HCT116 (cell line): Measurements from ENCODE around the gene FHIT. TPM values are rescaled to one million over a fixed set of nuclear protein-coding genes. Genes with fewer than 3 reads are reported as not detected.

Source experiments
- ATAC-seq: fragments of 200-7000 bp; cut with Tn5 transposase; 2 replicates; pipeline ENCODE4 v1.9.1; 2020; ENCODE audit warnings: mild to moderate bottlenecking, moderate library complexity
- BruUV-seq: library from RNA; stranded (reverse); fragments of 400-500 nt; replicated peaks from 2 replicates; lab custom pipeline; 2021; lab: Mats Ljungman, UMichigan
- CTCF ChIA-PET: fragments of 300-600 bp; sonication (Branson Sonifier 250); formaldehyde crosslinking; loops from one replicate; lab custom pipeline; 2021; ENCODE audit warnings: antibody characterized with exemption; lab: Charles Lee
- POLR2A ChIA-PET: fragments of 300-600, 350-600 bp; sonication (Branson Sonifier 250); formaldehyde crosslinking; loops from one replicate; lab custom pipeline; 2021; ENCODE audit warnings: antibody characterized with exemption; lab: Charles Lee
- RAD21 ChIA-PET, 2 experiments: fragments of 300-600 bp; sonication (Branson Sonifier 250); formaldehyde crosslinking; loops; one replicate each; lab custom pipeline; 2023; ENCODE audit warnings: low total read pairs in 2 of 2; ENCODE audit not compliant: uncharacterized antibody in 2 of 2, unreplicated experiment in 2 of 2, low non-redundant PET in 1 of 2; lab: Charles Lee
- DNase-seq: peaks from one replicate; pipeline ENCODE4 v3.0.0-alpha.2; 2010; ENCODE audit warnings: low read depth, low spot score
- H2AFZ ChIP-seq: fragments of 200-600 bp; shearing (Covaris generic), sonication (generic); 2 replicates; pipeline ENCODE4 v1.6.1; 2017; ENCODE audit warnings: low read depth, mixed run types, mixed read lengths, antibody characterized with exemption, low read length; ENCODE audit not compliant: poor library complexity, severe bottlenecking
- H3K27ac ChIP-seq: 2 replicates; pipeline ENCODE4 v1.5.1; 2012; ENCODE audit warnings: low read depth, low read length
- H3K27me3 ChIP-seq: fragments of 200-600 bp; sonication (generic); 2 replicates; pipeline ENCODE4 v1.6.1; 2016; ENCODE audit warnings: mixed run types, low read length, mixed read lengths; ENCODE audit not compliant: insufficient read depth
- H3K36me3 ChIP-seq, 2 experiments: fragments of 200-500 bp in 1 of 2; fragments of 200-600 bp in 1 of 2; sonication (Bioruptor generic) in 1 of 2; sonication (generic) in 1 of 2; 2 replicates each; pipeline versions ENCODE4 v1.5.1 to v1.6.1; 2014 to 2016; ENCODE audit warnings: low read length in 2 of 2, inconsistent platforms in 1 of 2, mixed read lengths in 1 of 2, mixed run types in 1 of 2; ENCODE audit not compliant: insufficient read depth in 2 of 2, control insufficient read depth in 1 of 2
- H3K4me1 ChIP-seq, 2 experiments: fragments of 200-600 bp in 1 of 2; sonication (generic) in 1 of 2; 2 replicates each; pipeline versions ENCODE4 v1.5.1 to v1.6.1; 2012 to 2017; ENCODE audit warnings: low read length in 2 of 2, inconsistent platforms in 1 of 2, mild to moderate bottlenecking in 1 of 2, mixed read lengths in 1 of 2, mixed run types in 1 of 2, moderate library complexity in 1 of 2; ENCODE audit not compliant: insufficient read depth in 2 of 2, control insufficient read depth in 1 of 2
- H3K4me2 ChIP-seq: fragments of 200-600 bp; sonication (generic); 2 replicates; pipeline ENCODE4 v1.6.1; 2017; ENCODE audit warnings: mixed run types, low read length, mixed read lengths
- H3K4me3 ChIP-seq, 2 experiments: fragments of 200-600 bp in 1 of 2; sonication (generic) in 1 of 2; replicated peaks in 1 of 2; 2 replicates each; pipeline ENCODE4 v1.5.1; 2011 to 2016; ENCODE audit warnings: low read length in 2 of 2, control low read depth in 1 of 2, low read depth in 1 of 2, mild to moderate bottlenecking in 1 of 2, mixed read lengths in 1 of 2, mixed run types in 1 of 2
- H3K79me2 ChIP-seq: fragments of 200-600 bp; sonication (generic); 2 replicates; pipeline ENCODE4 v1.6.1; 2017; ENCODE audit warnings: mild to moderate bottlenecking, mixed run types, low read length, moderate library complexity, mixed read lengths; ENCODE audit not compliant: insufficient read depth
- H3K9ac ChIP-seq: fragments of 200-600 bp; sonication (generic); 2 replicates; pipeline ENCODE4 v1.6.1; 2016; ENCODE audit warnings: low read length, mixed read lengths
- H3K9me2 ChIP-seq: fragments of 200-600 bp; sonication (generic), shearing (Covaris generic); 2 replicates; pipeline ENCODE4 v1.6.1; 2017; ENCODE audit warnings: mixed run types, mild to moderate bottlenecking, moderate library complexity; ENCODE audit not compliant: insufficient read depth
- H3K9me3 ChIP-seq, 2 experiments: fragments of 200-500 bp in 1 of 2; fragments of 200-600 bp in 1 of 2; sonication (Bioruptor generic) in 1 of 2; sonication (generic) in 1 of 2; 2 replicates each; pipeline ENCODE4 v1.6.1; 2014 to 2017; ENCODE audit warnings: low read length in 2 of 2, mixed read lengths in 2 of 2, inconsistent platforms in 1 of 2, low read depth in 1 of 2, mild to moderate bottlenecking in 1 of 2, mixed run types in 1 of 2, moderate library complexity in 1 of 2; ENCODE audit not compliant: control insufficient read depth in 1 of 2, insufficient read depth in 1 of 2
- H4K20me1 ChIP-seq: fragments of 200-600 bp; sonication (generic), shearing (Covaris generic); 2 replicates; pipeline ENCODE4 v1.6.1; 2017; ENCODE audit warnings: mixed run types, mild to moderate bottlenecking, moderate library complexity; ENCODE audit not compliant: insufficient read depth
- ATF3 ChIP-seq: IDR thresholded peaks from 2 replicates; pipeline ENCODE4 v1.6.1; 2012
- CBX3 ChIP-seq: IDR thresholded peaks from 2 replicates; pipeline ENCODE4 v1.6.1; 2012; ENCODE audit warnings: low read depth
- CTCF ChIP-seq, 3 experiments: fragments of 200-600 bp in 1 of 3; sonication (generic) in 1 of 3; IDR thresholded peaks in 2 of 3; conservative IDR thresholded peaks in 1 of 3; 2 replicates each; pipeline ENCODE4 v1.5.1; 2012 to 2017; ENCODE audit warnings: low read depth in 2 of 3, low read length in 2 of 3, antibody characterized with exemption in 1 of 3, borderline replicate concordance in 1 of 3, control low read depth in 1 of 3, mild to moderate bottlenecking in 1 of 3, mixed read lengths in 1 of 3, mixed run types in 1 of 3, moderate library complexity in 1 of 3; ENCODE audit not compliant: insufficient read depth in 1 of 3
- EGR1 ChIP-seq: IDR thresholded peaks from 2 replicates; pipeline ENCODE4 v1.6.1; 2012; ENCODE audit warnings: low read depth
- ELF1 ChIP-seq: IDR thresholded peaks from 2 replicates; pipeline ENCODE4 v1.6.1; 2012; ENCODE audit warnings: low read depth, borderline replicate concordance
- EZH2 ChIP-seq: fragments of 200-600 bp; sonication (generic); IDR thresholded peaks from 2 replicates; pipeline ENCODE4 v1.6.1; 2017; ENCODE audit warnings: antibody characterized with exemption, mixed run types
- EZH2phosphoT487 ChIP-seq: fragments of 200-600 bp; IDR thresholded peaks from 2 replicates; pipeline ENCODE4 v1.6.1; 2018; ENCODE audit warnings: antibody characterized with exemption, borderline replicate concordance
- JUND ChIP-seq: IDR thresholded peaks from 2 replicates; pipeline ENCODE4 v1.6.1; 2012
- MAX ChIP-seq: IDR thresholded peaks from 2 replicates; pipeline ENCODE4 v1.6.1; 2012
- POLR2AphosphoS5 ChIP-seq: IDR thresholded peaks from 2 replicates; pipeline ENCODE4 v1.6.1; 2011; ENCODE audit warnings: mild to moderate bottlenecking, low read depth, low read length, moderate library complexity
- RAD21 ChIP-seq: IDR thresholded peaks from 2 replicates; pipeline ENCODE4 v1.6.1; 2012; ENCODE audit warnings: low read depth, mild to moderate bottlenecking
- REST ChIP-seq: IDR thresholded peaks from 2 replicates; pipeline ENCODE4 v1.6.1; 2012; ENCODE audit warnings: low read depth
- SP1 ChIP-seq: IDR thresholded peaks from 2 replicates; pipeline ENCODE4 v1.6.1; 2012; ENCODE audit warnings: low read depth
- SRF ChIP-seq: IDR thresholded peaks from 2 replicates; pipeline ENCODE4 v1.6.1; 2012; ENCODE audit warnings: low read depth
- TCF7L2 ChIP-seq: IDR thresholded peaks from 2 replicates; pipeline ENCODE4 v1.7.0; 2011; ENCODE audit warnings: borderline replicate concordance, inconsistent platforms; ENCODE audit not compliant: insufficient read depth, insufficient read length; ENCODE audit errors: extremely low read depth
- ZBTB33 ChIP-seq: IDR thresholded peaks from 2 replicates; pipeline ENCODE4 v1.6.1; 2011; ENCODE audit warnings: mild to moderate bottlenecking, low read length, moderate library complexity; ENCODE audit not compliant: insufficient replicate concordance; ENCODE audit errors: extremely low read depth
- ZNF274 ChIP-seq: fragments of 200-500 bp; sonication (Bioruptor generic); IDR thresholded peaks from 2 replicates; pipeline ENCODE4 v1.6.1; 2014; ENCODE audit warnings: mild to moderate bottlenecking, low read depth, low read length, inconsistent platforms
- intact Hi-C: fragments of 100-400 bp; cut with micrococcal nuclease; formaldehyde crosslinking; loops from 2 replicates; pipeline ENCODE4 v1.10.0; 2022
- total RNA-seq: library from RNA; stranded (reverse); gene quantifications from one replicate; pipeline ENCODE4 v1.2.1, GENCODE V29; 2021; ENCODE audit not compliant: unreplicated experiment

The FHIT gene
- total RNA-seq, 1 experiment from 2014 or later = 20.1 TPM

GRCh38 chr3:59878038-59878427, 1373.2 kb downstream of the FHIT start:
- no TSS peak for BruUV-seq
- Histone ChIP-seq H3K36me3 (no peaks in the 10 kb centered on the region), H3K4me1 (no peaks in the 10 kb centered on the region), H2AFZ (no peak overlapping the region), H3K9me2 (no peaks in the 10 kb centered on the region), H3K4me2 (no peak overlapping the region), H3K4me3 (no peak overlapping the region), H3K27ac (no peak overlapping the region), H4K20me1 (no peaks in the 10 kb centered on the region), H3K79me2 (no peaks in the 10 kb centered on the region), H3K9ac (no peak overlapping the region), H3K9me3 (no peaks in the 10 kb centered on the region), H3K27me3 (peaks cover 32% of the 10 kb centered on the region)
- ATAC-seq (no peak), DNase-seq (no peak)
- intact Hi-C loops = no loop called here
- TF ChIP-seq EZH2phosphoT487 (no peak), SRF (no peak), JUND (no peak), RAD21 (no peak), ATF3 (no peak), SP1 (no peak), CBX3 (no peak), EZH2 (no peak), EGR1 (no peak), ZNF274 (no peak), CTCF (IDR thresholded peaks at IDR 0.05 in 2 of 3, conservative IDR thresholded peaks at IDR 0.05 in 1 of 3; ENCODE audit: borderline replicate concordance in 1 of 3, insufficient read depth in 1 of 3, low read depth in 2 of 3, low read length in 2 of 3) (no peak), MAX (no peak), REST (no peak), ZBTB33 (no peak), TCF7L2 (no peak), POLR2AphosphoS5 (no peak), ELF1 (no peak)
- RAD21 ChIA-PET = no interaction called here
- POLR2A ChIA-PET = no interaction called here
- CTCF ChIA-PET = no interaction called here
